Effector CD8-positive, alpha-beta T cell (primary cell): ENCODE measurements around the gene RPUSD2.
"Not testable (repeated sequence)": the region's sequence is repeated elsewhere in the genome, so short reads cannot be mapped to it uniquely, and the experiment has no call there.

Experiments used
- DNase-seq: peaks from one replicate; lab custom pipeline; 2025; lab: John Stamatoyannopoulos, UW

RPUSD2 gene

DNA sequence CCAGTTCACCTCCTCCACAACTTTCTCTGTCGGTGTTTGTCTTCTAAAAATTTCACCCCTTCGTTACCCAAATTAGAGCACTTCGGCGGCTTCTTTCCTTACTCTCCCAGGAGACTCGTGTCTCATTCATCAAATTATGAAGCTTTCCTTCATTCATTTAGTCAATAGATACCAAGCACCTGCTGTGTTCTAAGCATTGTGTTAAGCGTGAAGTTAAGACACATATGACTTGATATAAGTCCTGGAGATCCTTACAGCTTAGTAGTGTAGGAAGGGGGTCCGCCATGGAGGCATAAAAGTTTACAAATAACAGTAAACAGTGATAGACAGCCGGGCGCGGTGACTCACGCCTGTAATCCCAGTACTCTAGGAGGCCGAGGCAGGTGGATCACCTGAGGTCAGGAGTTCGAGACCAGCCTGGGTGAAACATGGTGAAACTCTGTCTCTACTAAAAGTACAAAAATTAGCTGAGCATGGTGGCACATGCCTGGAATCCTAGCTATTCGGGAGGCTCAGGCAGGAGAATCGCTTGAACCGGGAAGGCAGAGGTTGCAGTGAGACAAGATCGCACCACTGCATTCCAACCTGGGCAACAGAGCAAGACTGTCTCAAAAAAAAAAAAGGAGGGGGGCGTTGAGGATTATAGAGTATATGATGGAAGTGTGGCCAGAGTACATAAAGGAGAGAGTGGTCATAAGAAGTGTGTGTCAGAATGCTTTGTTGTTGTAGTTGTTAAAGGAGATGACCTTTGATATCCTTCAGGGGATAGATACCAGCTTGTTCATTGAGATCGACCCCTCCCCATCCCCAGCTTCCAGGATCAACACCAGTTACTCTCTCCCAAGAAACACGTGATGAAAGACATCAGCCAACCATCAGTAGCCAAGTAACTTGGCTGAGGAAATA, 3.5 kb upstream of the RPUSD2 start:
- peak; percentile 5 for DNase-seq

DNA sequence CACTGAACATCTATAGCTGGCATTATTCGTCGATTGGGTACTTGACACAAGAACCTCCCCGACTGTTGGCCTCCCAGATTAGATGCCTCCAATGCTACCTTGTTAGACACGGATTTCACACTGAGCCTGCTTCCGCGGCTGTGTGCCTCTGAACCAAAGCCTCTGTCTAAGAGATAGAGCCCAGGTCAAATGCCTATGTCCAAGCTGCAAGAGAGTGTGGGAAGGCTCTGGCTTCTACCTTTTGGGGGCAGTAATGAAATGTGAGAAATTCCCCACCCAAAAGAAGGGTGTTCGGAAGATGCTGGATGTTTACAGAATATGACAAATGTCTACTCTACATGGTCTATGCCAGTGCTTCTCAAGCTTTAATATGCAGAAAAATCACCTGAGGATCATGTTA, 2.0 kb upstream of the RPUSD2 start:
- DNase-seq, result no peak

DNA sequence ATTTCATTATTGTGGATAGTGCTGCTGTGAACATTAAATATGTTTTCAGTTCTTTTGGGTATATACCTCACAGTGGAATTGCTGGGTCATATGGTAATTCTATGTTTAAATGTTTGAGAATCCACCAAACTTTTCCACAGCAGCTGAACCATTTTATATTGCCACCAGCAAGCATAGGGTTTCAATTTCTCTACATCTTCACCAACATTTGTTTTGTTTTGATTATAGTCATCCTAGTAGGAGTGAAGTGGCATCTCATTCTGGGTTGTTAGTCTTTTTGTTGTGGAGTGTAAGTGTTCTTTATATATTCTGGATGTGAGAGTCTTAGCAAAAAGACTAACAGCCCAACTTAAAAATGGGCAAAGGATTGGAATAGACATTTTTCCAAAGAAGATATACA, 6.0 kb downstream of the RPUSD2 start:
- DNase-seq, result no peak

DNA sequence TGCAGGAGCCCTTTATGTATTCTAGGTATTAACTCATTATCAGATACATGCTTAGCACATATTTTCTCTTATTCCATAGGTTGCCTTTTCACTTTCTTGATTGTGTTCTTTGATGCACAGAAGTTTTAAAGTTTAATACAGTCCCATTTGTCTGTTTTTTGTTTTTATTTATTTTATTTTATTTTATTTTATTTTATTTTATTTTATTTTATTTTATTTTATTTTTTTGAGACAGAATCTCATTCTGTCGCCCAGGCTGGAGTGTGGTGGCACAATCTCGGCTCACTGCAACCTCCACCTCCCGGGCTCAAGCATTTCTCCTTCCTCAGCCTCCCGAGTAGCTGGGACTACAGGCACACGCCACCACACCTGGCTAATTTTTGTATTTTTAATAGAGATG, 7.8 kb downstream of the RPUSD2 start:
- not testable (repeated sequence) for DNase-seq

DNA sequence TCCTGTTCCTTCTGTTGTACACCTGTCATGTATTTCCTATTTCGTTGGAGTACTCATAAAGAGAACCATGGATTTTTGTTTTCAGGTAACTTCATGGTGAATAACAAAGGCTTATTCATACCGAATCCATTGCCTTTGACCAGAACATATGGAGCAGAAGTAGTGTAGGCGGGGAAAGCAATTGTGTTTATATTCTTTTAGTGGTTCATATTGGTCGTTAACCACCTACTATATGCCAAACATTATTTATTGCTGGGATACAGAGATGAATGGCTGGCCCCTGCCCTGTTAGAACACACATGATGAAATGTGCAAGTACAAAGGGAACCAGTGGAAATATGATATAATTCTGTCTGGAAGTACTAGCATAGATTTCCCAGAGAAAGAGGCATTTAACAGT, 9.8 kb downstream of the RPUSD2 start:
- DNase-seq, result no peak

DNA sequence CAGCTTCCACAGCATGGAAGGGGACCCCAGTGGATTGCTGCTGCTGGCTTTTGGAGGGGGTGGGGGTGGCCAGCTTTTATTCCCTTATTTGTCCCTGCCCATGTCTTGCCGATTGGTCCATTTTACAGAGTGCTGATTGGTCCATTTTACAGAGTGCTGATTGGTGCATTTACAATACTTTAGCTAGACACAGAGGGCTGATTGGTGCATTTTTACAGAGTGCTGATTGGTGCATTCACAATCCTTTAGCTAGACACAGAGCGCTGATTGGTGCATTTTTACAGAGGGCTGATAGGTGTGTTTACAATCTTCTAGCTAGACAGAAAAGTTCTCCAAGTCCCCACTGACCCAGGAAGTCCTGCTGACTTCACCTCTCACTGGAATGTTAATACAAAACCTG, 12.7 kb downstream of the RPUSD2 start:
- not testable (repeated sequence) for DNase-seq

DNA sequence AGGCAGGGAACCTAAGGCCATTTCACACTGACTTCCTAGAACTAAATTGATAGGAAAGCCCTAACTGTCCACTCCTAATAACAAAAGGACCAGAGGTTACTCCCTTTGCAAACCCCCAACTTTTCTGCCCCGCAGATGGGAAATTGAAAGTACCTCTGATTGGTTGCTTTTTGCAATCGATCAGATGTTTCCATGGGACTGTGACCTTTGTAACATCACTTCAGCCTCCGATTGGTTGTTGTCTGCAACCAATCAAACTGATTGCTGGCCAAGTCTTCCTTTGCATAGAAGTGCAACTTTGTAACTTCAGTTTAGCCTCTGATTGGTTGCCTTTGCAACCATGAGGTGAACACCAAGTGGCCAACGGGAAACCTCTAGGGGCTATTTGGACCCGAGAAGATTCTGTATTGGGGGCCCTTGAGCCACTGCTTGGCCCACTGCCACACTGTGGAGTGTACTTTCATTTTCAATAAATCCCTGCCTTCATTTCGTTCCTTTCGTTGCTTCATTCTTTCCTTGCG, 13.7 kb downstream of the RPUSD2 start:
- no peak for DNase-seq

DNA sequence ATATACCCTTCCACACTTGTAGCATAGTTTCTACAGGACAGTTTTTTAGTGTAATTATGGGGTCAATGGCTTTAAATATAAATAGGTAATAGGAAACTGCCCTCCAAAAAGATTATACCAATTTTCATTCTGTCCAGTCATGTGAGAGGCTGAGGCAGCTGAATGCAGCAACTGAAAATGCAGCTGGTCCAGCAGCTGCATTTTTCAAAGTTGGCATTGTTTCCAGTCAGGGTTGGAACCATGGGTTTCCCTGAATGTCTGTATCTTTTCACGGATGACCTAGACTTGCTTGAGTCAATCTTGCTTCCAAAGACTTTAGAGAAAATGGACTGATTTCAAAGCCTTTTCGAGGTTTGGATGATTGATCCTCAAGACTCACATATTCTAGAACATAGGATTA, 15.1 kb downstream of the RPUSD2 start:
- DNase-seq, result no peak

DNA sequence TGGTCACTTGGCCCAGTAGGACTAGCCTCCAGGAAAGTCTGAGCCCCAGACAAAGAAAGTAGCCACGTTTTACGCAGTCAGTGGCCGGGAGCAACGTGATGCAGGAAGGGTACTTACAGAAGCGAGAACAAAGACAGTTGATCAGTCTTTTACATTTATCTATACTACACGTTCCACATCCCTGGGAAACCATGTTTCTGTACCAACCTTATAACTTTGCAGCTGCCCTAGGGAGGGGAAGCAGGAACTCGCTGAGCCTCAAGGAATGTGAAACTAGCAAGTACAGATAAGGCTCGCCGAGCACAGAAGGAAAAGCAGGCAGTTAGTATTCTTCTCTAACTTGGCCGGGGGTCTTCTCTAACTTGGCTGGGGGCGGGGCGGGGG, 21.6 kb downstream of the RPUSD2 start:
- DNase-seq, result no peak

DNA sequence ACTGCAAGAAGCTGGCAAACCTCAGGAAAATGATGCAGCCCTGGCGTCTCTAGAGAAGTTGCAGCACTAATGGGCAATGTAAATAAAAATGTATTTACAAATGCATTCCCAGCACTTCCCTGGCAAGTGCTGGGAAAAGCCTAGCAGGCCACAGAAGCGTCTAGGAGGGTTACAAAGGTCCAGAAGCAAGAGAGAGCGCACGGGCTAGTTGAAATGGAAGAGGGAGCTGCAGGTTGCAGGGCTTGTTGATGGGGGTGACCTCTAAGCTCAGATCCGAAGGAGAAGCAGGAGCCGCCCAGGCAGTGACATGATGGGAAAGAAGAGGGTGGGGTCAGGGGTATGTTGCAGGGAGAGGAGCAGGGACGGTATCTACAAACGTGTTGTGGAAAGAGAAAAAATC, 22.3 kb downstream of the RPUSD2 start:
- no peak for DNase-seq

DNA sequence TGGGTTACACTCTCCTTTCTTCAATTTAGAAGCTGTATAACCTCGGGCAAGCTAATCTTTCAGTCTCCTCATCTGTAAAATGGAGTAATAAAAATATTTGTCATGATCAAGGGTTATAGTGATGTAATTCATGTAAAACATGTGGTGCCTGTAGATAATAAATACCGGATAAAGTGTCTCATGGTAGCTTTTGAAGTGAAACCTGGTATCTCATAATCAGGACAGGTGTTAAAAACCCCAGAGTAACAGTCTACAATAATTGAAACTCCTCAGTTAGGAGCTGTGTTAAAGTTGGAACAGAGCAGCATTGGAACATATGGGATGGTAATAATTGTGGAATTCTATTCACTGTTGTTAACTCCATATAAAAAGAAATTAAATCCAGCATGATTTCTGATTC, 24.1 kb downstream of the RPUSD2 start:
- no peak for DNase-seq

DNA sequence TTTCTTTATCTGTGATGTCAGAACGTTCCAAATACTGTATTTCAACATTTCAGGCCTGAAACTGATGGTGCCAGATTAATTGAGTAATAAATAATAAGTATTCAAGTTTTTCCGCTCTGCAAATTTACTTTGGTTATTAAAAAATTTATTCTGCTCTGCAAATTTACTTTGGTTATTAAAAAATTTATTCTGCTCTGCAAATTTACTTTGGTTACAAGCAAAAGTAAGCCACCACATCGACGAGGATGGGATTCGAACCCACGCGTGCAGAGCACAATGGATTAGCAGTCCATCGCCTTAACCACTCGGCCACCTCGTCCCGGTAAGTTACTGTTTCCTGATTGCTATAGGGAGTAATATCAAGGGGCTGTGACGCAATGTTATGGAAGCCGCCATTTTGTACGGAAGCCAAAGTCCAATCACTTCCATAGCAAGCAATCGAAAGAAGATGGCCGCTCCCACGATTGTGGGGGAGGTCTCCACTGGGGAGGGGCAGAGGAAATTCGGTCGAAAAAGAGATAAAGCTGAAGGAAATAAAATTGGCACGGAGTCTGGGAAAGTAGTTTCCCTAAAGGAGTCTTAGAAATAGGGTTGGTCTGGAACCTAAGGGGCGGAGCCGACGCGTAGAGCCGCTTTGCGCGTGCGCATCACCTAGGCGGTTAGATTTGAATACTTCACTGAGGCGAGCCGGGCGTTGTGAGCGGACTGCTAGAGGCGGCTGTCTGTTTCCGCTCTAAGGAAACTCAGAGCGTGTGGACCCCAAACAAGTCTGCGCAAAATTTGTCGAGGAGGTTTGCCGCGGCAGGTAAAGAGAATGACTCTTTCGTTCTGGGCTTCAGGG, 24.7 kb downstream of the RPUSD2 start, which contains the start of gene KNL1:
TSS of gene KNL1 (plus strand) at position 662 of the 841 bp plus-strand sequence. CDS start 8,683 bp downstream, outside the sequence.
- DNase-seq, result peak; percentile 83

DNA sequence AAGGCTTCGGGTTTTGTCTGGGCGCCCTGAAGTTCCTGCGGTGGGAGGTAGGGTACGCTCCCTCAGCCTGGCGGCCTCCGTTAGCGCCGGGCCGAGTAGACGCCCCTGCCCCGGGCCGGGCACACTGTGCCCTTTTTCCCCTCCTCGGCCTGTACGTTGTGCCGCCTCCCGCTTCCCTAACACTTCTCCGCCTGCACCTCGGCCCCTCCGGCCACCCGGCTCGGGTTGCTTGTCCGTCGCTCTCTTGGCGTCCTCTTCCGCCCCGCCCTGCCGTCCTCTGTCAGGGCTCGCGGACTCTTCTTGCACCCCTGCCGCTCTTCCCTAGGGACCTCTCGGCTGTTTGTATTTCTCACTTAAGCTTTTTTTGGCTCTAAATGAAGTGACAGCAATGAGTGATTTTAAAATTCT, 25.3 kb downstream of the RPUSD2 start:
- no peak for DNase-seq

DNA sequence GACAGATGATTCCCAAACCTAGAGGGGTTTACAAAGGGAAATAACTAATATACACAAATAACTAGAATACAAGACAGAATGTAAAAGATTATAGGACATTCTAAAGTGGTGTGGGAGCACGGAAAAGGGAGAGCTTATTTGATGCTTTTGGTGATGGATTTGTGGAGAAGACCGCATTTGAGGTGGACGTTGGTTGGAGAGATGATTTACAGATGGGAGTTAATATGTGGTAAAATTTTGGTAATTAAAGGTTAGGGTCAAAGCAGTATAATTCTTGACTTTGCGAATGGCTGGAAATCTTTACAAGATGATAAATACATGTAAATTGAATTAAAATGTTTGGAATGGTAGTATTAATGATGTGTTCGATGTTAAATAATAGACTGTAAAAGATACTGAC, 26.1 kb downstream of the RPUSD2 start:
- no peak for DNase-seq

DNA sequence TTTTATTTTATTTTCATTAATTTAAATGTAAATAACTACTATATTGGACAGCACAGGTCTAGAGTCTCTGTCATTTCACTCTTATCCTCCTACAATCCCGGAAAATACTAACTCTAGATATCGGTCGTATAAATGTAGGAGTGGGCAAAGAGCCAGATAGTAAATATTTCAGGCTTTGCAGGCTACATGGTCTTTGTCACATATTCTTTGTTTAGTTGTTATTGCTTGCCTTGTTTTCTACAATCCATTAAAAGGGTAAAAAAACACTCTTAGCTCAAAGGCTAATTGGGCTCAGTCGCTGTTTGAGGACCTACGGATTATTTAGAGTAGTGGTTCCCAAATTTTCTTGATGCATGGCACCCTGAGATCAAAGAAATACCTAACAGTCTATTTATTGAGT, 26.7 kb downstream of the RPUSD2 start:
- DNase-seq, result no peak

DNA sequence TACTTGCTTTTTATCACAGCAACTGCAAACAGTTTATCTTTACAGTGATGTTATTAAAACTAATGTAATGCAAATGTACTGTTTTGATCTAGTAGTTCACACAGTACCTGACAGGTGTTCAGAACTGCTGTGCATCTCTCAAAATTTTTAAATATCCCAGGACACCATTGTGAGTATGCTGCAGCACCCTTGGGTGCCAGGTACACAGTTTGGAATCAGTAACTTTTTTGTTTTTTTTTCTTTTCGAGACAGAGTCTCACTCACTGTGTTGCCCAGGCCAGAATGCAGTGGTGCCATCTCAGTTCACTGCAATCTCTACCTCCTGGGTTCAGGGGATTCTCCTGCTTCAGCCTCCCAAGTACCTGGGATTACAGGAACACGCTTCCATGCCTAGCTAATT, 27.9 kb downstream of the RPUSD2 start:
- DNase-seq, result no peak

DNA sequence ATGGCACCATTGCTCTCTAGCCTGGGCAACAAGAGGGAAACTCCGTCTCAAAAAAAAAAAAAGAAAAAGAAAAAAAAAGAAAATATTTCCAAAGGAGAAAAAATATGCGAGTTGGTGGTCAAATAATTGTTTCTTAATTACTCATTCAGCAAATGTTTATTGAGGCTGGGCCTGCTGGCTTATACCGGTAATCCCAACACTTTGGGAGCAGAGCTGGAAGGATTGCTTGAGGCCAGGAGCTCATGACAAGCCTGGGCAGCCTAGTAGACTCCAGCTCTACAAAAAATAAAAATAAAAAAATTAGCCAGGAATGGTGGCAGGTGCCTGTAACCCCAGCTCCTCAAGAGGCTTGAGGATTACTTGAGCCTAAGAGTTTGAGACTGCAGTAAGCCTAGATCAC, 29.0 kb downstream of the RPUSD2 start:
- no peak for DNase-seq

DNA sequence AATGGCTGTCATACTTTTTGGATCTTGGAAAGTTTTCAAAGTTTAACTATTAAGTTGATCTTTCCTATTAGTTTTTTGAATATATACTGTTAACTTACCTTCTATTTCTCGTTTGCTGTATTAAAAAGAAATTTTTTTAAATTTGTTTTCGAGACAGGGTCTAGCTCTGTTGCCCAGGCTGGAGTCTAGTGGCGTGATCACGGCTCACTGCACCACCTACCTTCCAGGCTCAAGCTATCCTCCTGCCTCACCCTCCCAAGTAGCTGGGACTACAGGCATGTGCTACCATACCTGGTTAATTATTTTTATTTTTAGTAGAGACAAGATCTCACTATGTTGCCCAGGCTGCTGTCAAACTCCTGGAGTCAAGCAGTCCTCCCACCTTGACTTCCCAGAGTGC, 29.6 kb downstream of the RPUSD2 start:
- no peak for DNase-seq

DNA sequence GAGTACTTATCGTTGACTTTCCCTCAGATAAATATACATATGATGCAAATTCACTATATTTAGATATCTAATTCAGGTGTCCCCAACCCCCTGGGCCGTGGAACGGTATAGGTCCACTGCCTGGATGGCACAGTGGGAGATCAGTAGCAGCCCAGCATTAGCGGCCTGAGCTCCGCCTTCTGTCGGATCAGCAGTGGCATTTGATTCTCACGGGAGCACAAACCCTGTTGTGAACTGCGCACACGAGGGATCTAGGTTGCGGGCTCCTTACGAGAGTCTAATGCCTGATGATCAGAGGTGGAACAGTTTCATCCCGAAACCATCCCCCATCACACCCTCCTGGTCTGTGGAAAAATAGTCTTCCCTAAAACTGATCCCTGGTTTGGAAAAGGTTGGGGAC, 31.9 kb downstream of the RPUSD2 start:
- no peak for DNase-seq

DNA sequence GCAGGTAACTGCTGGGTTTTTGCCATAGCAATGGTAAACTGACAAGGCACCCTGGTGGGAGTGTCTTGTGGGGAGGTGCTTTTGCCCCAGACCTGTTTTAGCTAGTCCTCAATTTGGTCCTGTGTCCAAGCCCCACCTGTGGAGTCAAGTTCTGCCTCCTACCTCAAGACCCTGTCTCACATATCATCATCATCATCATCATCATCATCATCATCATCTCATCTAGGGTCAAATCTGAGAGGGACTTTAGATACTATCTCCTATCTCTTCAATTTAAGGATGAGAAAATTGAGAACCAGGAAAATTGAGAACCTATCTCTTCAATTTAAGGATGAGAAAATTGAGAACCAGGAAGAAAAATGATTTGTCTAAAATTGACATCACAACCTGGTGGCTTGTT, 34.8 kb downstream of the RPUSD2 start:
- DNase-seq, result no peak

DNA sequence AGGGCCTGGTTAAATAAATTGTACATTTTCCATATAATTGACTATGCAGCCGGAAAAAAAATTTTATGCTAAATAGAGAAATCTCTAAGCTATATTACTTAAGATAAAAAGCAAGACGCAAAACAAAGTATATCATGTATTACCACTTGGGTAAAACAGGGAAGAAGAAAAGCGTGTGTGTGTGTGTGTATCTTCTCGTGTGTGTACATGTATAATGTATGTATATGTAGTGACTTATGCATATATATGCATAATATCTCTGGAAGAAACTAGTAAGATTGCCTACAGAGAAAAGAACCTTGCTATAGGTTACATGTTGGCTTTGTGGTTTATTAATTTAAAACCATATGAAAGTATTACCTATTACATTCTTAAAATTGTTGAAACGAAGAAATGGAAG, 44.0 kb downstream of the RPUSD2 start:
- no peak for DNase-seq

DNA sequence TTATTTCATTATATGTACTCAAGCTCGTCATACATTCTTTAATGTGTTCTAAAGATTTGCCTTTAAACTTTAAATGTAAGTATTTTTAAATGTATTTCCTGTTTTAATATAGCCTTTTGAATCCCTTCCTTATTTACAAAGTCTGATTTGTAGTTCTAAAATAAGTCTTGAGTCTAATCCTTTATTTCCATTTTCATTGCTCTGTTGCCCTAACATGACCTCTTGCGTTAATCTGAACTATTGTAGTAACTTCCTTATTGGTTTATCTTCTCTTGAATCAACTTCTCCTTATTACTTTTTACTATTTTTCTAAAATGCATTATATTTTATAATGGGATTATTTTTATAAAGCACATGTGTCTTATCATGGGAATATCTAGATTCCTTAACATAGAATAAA, 48.9 kb downstream of the RPUSD2 start:
- DNase-seq, result no peak

DNA sequence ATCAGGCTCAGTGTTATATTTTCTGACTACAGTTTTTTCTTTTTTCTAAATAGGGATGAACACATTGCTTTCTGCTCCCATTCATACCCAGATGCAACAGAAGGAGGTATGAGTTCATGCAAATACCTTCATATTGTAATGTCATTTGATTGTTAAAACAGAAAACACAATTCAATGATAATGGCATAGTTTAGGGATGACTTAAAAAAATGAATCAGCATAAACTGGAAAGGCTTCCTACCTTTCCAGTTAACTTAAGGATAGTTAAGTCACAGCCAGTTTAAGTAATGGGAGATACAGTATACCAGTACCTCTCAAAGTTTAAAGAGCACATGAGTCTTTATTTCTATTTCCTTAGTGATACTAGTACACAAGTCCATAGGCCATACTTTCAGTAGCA, 49.8 kb downstream of the RPUSD2 start:
- no peak for DNase-seq
